Pancreas (tissue), 10 donors: ENCODE measurements around the gene TRMT10C. TPM values are rescaled to one million over a fixed set of nuclear protein-coding genes. Genes with fewer than 3 reads are reported as not detected.

Experiments
- ATAC-seq, 4 donors: fragments of 200-7000 bp; cut with Tn5 transposase; one replicate each; pipeline versions ENCODE4 v1.8.0 to v1.9.1; 2020; ENCODE audit warnings: mild to moderate bottlenecking in 4 of 4, moderate library complexity in 4 of 4
- DNase-seq, 6 donors: peaks; one replicate each; pipeline ENCODE4 v3.0.0-alpha.2; 2020
- FAIRE-seq: peaks from 2 replicates; lab custom pipeline; 2012; peaks lifted over from hg19 to GRCh38; lab: Jason Lieb, UNC
- H3K27ac ChIP-seq, 4 donors: fragments of 200-600 bp; sonication (generic); 1 replicate in 3 of 4; 2 replicates in 1 of 4; pipeline versions ENCODE4 v1.5.0 to v1.8.0; 2020
- H3K27me3 ChIP-seq, 4 donors: fragments of 200-600 bp; one replicate each; pipeline ENCODE4 v1.8.0; 2021
- H3K36me3 ChIP-seq, 3 donors: fragments of 200-600 bp; sonication (generic) in 1 of 3; one replicate each; pipeline versions ENCODE4 v1.5.0 to v1.8.0; 2020 to 2021
- H3K4me1 ChIP-seq, 3 donors: fragments of 200-600 bp; one replicate each; pipeline ENCODE4 v1.8.0; 2021
- H3K4me3 ChIP-seq, 4 donors: fragments of 200-600 bp; sonication (generic) in 2 of 4; one replicate each; pipeline versions ENCODE4 v1.5.0 to v1.8.0; 2020 to 2021
- H3K9me3 ChIP-seq, 4 donors: fragments of 200-600 bp; one replicate each; pipeline ENCODE4 v1.8.0; 2021
- CTCF ChIP-seq, 4 donors: fragments of 200-600 bp; sonication (generic) in 3 of 4; IDR thresholded peaks; one replicate each; pipeline versions ENCODE4 v1.5.0 to v1.8.0; 2021; ENCODE audit warnings: antibody characterized with exemption in 4 of 4
- WGBS, 2 donors: extraction: QIAGEN DNeasy Blood & Tissue Kit; methylation state at CpG; one replicate each; pipeline ENCODE4 v1.1.7; 2013; 5-methylcytosine and 5-hydroxymethylcytosine counted together
- intact Hi-C, 3 donors: fragments of 100-400 bp; cut with DNase I; formaldehyde crosslinking; loops; one replicate each; pipeline versions ENCODE4 v1.11.1 to v1.14.2; 2022
- polyA plus RNA-seq, 2 donors: library from polyadenylated mRNA; stranded (reverse); fragments of 200-250 nt; gene quantifications; one replicate each; pipeline ENCODE4 v1.2.3, GENCODE V29; 2013
- total RNA-seq, 6 donors: library from RNA; stranded (reverse); fragmentation: NEBNext Ultra II Directional in 4 of 6; extraction: Animal tissue kit (Norgen Biotek cat#: 25700) in 4 of 6; gene quantifications; one replicate each; pipeline versions ENCODE4 v1.2.1 to v1.2.4, GENCODE V29; 2021 to 2023
- donor health status: healthy with polysubstance abuse.
- donor health status: DM: no; HTN: no; CAD: no; lungs with moderate emphysema.
- donor health status: DM: no; HTN: no; CAD: no.
- donor health status: control.
- donor health status: control.
- donor health status: Bipolar disorder and iron deficiency.
- donor health status: DM: yes; HTN: yes; CAD: no.
- donor health status: DM: no; HTN: no; CAD: no.
- donor health status: DM: no; HTN: no; CAD: no.
- donor health status: DM: yes; HTN: yes; CAD: no.

The TRMT10C gene
- total and polyA plus RNA-seq, 8 donors = 3.7 to 8.4 (median 6.8) TPM

GRCh38 chr3:101556064-101556463 is 5.6 kb upstream of the TRMT10C start:
- DNase-seq = no peak
- ATAC-seq = no peak
- H3K9me3 ChIP-seq = no peaks in the 10 kb centered on the region
- H3K36me3 ChIP-seq = no peaks in the 10 kb centered on the region
- no peak for FAIRE-seq
- WGBS, 2 donors = 37 to 45% methylated on average over 3 of the region's 3 CpGs
- H3K4me3 ChIP-seq = no peak overlapping the region
- intact Hi-C loops = no loop called here
- H3K27me3 ChIP-seq = peaks cover 0 to 20% (median 1%) of the 10 kb centered on the region in 4 donors
- no peak for TF ChIP-seq CTCF (IDR thresholded peaks at IDR 0.05)
- H3K27ac ChIP-seq = no peak overlapping the region
- no peaks in the 10 kb centered on the region for H3K4me1 ChIP-seq

- 88 to 94% methylated on average over 6 of the region's 6 CpGs for WGBS, 2 donors
- no peak for TF ChIP-seq CTCF (IDR thresholded peaks at IDR 0.05)
- no peak for FAIRE-seq
Observed at GRCh38 chr3:101567528-101568317, 6.1 kb downstream of the TRMT10C start.

GRCh38 chr3:101571028-101571895 is 9.6 kb downstream of the TRMT10C start:
- Histone ChIP-seq H3K27ac (no peak overlapping the region), H3K9me3 (no peaks in the 10 kb centered on the region), H3K36me3 (peaks cover 0 to 7% (median 0%) of the 10 kb centered on the region in 3 donors), H3K27me3 (no peaks in the 10 kb centered on the region), H3K4me1 (peaks cover 0 to 15% (median 13%) of the 10 kb centered on the region in 3 donors), H3K4me3 (no peak overlapping the region)
- FAIRE-seq (no peak), DNase-seq (no peak), ATAC-seq (no peak)
- WGBS, 2 donors = 52 to 61% methylated on average over 9 of the region's 9 CpGs
- intact Hi-C loops = no loop called here
- TF ChIP-seq CTCF (IDR thresholded peaks at IDR 0.05) = no peak

More at GRCh38 chr3:101567528-101568317, 6.1 kb downstream of the TRMT10C start:
- H3K36me3 ChIP-seq = peaks cover 0 to 15% (median 9%) of the 10 kb centered on the region in 3 donors
- no peak overlapping the region for H3K4me3 ChIP-seq
- peaks cover 0 to 7% (median 0%) of the 10 kb centered on the region in 3 donors for H3K4me1 ChIP-seq
- no peak overlapping the region for H3K27ac ChIP-seq
- H3K9me3 ChIP-seq = no peaks in the 10 kb centered on the region
- H3K27me3 ChIP-seq = no peaks in the 10 kb centered on the region
- intact Hi-C loops = no loop called here
- DNase-seq = no peak
- no peak for ATAC-seq

GRCh38 chr3:101573449-101574387 is 12.1 kb downstream of the TRMT10C start, which contains the start of gene PCNP:
TSS of gene PCNP (plus strand) at chr3:101574180. CDS start at chr3:101574216, 36 bp downstream.
- peak; percentile 96 to 99 (median 98) for DNase-seq
- peak within 1 kb of the TSS; percentile 74 to 90 (median 88) for H3K4me3 ChIP-seq
- peak within 1 kb of the TSS; percentile 94 to 99 (median 97) for H3K27ac ChIP-seq
- H3K4me1 ChIP-seq = peaks cover 4 to 18% (median 16%) of the 10 kb centered on the region in 3 donors
- intact Hi-C loops = no loop called here
- no peaks in the 10 kb centered on the region for H3K9me3 ChIP-seq
- H3K36me3 ChIP-seq = no peaks in the 10 kb centered on the region
- peak; percentile 92 to 98 (median 94) for ATAC-seq
- no peaks in the 10 kb centered on the region for H3K27me3 ChIP-seq
- TF ChIP-seq CTCF (IDR thresholded peaks at IDR 0.05) = peak; percentile 61 to 87 (median 80)
- 1 to 2% methylated on average over 47 of the region's 47 CpGs for WGBS, 2 donors
- peak; percentile 95 for FAIRE-seq
